HUDEP-2 (cell line): ENCODE measurements around the gene ECEL1.
"Not testable (repeated sequence)": the region's sequence is repeated elsewhere in the genome, so short reads cannot be mapped to it uniquely, and the experiment has no call there.

Source experiments
- DNase-seq, 76 experiments: peaks; one replicate each; lab custom pipeline; 2025; ENCODE audit not compliant: unreplicated experiment in 76 of 76; lab: John Stamatoyannopoulos, UW

The ECEL1 gene

GRCh38 chr2:232463701-232464543 is 23.7 kb downstream of the ECEL1 start:
- no peak for DNase-seq

DNA sequence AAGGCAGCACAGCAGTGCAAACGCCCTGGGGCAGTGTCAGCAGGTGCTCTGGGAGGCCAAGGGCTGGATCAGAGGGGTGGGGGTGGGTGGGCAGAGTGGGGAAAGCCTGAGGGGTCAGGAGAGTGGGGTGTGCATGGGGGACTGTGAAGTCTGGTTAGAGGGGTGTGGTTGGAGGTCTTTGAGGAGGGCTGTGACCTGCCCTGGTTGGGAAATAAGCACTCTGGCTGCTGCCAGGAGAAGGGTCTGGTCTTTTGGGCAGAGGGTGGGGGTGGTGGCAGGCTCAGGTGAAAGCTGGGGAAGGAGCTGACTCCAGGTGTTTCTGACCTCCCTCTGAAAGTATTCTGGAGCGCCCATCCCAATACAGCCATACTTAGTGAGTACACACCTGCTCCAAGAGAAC is 27.5 kb downstream of the ECEL1 start:
- no peak for DNase-seq

DNA sequence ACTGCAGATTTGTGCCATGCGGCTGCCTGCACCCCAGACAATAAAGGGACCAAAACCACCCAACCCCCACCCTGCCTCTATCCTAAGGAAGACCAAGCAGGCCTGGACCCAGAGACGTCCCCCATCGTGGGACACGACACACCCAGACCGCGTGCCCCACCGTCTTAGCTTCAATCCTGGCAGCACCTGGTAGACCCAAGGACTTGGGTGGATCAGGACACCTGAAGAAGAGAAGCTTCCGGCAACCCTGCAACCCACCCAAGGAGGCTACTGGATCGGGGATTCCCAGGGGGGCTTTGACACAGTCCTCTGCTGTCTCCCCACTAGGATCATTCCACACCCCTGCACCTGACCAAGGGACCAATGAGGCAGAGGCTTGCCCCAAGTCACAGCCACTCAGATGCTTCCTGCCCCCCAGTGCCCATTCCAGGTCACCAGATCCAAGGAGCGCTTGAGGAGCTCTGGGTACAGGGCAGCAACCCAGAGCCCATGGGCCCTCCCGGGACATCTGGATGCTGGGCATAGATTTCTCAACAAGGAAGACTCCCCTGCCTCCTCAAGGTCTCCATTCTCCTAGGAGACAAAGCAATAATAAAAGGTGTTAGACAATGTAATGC is 28.1 kb downstream of the ECEL1 start:
- DNase-seq, result no peak

DNA sequence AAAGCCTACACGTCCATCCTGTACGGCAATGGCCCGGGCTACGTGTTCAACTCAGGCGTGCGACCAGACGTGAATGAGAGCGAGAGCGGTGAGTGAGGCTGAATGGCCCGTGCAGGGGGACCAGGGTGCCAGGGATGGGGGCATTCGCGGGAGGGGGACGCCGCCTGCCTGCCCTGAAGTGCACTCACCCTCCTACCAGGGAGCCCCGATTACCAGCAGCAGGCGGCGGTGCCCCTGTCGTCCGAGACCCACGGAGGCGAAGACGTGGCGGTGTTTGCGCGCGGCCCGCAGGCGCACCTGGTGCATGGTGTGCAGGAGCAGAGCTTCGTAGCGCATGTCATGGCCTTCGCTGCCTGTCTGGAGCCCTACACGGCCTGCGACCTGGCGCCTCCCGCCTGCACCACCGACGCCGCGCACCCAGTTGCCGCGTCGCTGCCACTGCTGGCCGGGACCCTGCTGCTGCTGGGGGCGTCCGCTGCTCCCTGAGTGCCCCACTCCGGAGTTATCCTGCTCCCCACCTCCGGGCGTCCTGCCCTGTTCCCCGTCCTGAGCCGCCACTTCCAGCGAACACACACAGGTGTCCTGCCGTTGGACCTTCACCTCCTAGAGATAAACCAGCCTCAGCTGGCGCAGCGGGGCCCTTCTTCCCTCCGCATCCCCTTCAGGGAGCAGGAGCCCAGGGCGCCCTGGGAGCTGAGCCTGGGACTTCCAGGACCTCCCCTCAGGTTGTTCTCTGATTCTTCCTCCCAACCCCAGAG is 28.8 kb downstream of the ECEL1 start:
- no peak for DNase-seq

GRCh38 chr2:232458051-232458660 is 29.5 kb downstream of the ECEL1 start:
- DNase-seq, result no peak

DNA sequence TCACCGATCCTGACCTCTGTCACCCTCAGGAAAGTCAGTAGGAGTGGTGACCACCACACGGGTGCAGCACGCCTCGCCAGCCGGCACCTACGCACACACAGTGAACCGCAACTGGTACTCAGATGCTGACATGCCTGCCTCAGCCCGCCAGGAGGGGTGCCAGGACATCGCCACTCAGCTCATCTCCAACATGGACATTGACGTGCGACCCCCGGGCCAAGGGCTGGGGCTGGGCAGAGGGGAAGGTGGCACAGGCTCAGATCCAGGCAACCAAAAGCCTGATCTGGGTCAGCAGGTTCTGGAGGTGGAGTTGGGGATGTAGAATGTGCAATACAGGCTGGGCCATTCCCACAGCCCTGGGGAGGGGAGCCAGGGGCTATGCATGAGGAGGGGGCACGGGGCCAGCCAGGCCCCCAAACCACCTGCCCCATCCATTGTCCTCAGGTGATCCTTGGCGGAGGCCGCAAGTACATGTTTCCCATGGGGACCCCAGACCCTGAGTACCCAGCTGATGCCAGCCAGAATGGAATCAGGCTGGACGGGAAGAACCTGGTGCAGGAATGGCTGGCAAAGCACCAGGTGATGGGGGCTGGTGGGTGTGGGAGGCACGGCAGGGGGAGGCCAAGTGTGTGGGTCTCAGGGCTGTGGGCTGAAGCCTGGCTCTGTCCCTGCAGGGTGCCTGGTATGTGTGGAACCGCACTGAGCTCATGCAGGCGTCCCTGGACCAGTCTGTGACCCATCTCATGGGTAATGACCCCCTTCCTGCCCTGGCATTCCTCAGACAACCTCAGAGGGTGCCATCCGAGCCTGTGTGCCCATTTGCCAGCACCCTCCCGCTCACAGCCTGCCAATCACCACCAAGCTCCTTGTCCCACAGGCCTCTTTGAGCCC is 30.3 kb downstream of the ECEL1 start:
- DNase-seq, result no peak

- DNase-seq, result no peak
These were observed 31.1 kb downstream of the ECEL1 start for GRCh38 chr2:232456296-232457120.

- no peak for DNase-seq
These were observed 32.0 kb downstream of the ECEL1 start, which contains the start of gene ALPI for GRCh38 chr2:232455426-232456255. TSS of gene ALPI (plus strand) at chr2:232456153. CDS start at chr2:232456200, 47 bp downstream.

DNA sequence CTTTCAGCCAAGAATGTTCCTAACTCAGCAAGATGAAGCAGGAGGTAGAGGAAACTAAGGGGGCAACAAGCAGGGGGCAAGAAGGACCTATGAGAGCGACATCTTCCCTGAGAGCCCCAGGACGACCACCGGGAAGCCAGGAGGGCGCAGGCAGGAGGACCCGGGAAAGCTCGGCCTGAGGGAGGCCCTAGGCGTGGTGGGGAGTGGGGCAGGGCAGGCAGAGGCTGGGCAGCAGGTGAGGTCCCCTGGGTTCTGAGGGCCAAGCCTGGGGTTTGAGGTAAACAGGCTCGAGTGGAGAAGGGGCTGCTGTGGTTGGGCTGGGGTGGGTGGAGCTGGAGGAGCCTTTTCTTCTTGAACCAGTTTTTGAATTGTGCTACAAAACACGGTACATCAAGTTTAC is 33.0 kb downstream of the ECEL1 start:
- no peak for DNase-seq

DNA sequence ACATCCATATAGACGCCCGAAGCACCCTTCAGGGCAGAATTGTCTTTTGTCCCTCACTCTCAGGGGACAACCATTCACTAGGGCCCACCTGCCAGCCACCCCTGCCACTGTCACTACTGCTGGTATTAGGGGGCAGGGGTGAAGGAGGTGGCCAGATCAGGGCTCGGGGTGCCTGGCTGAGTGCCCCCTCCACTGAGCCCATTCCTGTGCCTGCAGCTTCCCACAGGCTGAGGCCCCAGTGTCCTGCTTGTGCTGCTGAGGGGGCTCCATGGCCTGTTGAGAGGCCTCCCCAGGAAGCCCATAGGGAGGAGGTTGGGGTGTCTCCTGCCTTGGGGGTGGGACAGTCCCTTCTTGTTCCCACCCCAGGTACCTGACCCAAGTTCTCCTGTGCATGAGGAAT is 36.0 kb downstream of the ECEL1 start:
- DNase-seq, result not testable (repeated sequence)

GRCh38 chr2:232449964-232450363 is 37.7 kb downstream of the ECEL1 start:
- DNase-seq, result no peak

GRCh38 chr2:232448304-232448690 is 39.3 kb downstream of the ECEL1 start:
- DNase-seq, result no peak

DNA sequence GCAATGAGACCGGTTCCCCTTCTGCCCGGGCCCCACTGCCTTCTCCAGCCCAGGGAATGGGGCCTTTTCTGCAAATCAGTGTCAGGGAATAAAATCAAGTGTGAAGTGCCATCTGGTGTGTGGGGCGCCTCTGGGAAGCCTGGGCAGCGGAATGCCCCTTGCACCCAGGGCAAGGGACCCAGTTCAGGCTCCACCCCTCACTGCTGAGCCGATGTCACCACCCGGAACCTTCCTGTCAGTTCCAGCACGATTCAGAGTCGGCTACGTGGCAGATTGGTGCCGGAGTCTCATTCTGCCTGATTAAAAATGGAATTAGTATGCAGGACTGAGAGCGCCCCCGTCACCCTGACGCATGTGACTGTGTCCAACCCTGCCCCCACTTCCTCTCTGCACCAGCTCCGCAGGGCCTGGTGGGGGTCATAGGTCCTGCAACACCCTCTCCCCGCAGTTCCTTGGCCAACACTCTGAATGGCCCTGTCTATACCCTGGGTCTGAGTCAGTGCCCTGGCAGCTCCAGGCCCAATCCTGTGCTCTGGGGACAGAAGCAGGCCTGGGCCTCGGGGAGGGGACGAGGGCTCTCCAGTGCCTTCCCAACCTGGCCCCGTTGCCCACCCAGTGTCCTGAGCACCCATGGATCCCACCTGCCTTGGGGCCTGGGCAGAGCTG is 39.9 kb downstream of the ECEL1 start:
- DNase-seq, result no peak

- DNase-seq, result no peak
These were observed 40.5 kb downstream of the ECEL1 start for GRCh38 chr2:232447091-232447620.

DNA sequence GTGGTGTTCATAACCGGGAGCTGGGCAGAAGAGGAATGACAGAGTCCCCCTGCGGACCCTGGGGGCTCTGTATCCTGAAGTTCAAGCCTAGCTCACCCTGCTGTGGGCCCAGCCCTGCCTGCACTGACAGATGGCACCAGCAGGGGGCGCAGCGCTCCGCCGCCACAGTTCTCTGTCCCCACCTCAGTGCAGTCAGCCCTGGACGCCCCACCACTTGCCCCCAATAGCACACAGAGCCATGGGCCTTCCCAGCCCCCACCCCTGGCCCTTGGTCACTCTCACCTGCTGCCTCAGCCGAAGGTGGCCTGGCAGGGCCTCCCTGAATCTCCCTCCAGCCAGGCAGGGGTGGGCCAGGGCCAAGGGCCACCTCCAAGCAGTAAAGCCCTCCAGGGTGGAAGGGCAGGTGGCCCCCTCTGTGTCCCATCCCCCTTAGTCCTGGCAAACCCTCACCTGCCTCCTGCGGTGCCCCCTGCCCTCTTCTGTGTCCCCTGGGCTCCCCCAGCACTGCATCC is 41.3 kb downstream of the ECEL1 start:
- DNase-seq, result not testable (repeated sequence)

GRCh38 chr2:232445149-232445885 is 42.3 kb downstream of the ECEL1 start:
- DNase-seq, result not testable (repeated sequence)
